A673 (cell line): ENCODE measurements around the gene THSD1. TPM values are rescaled to one million over a fixed set of nuclear protein-coding genes. Genes with fewer than 3 reads are reported as not detected.

Source experiments
- BruUV-seq: library from RNA; stranded (reverse); fragments of 400-500 nt; replicated peaks from 2 replicates; lab custom pipeline; 2021; lab: Mats Ljungman, UMichigan
- CTCF ChIA-PET: fragments of 300-600 bp; sonication (Branson Sonifier 250); formaldehyde crosslinking; loops from one replicate; lab custom pipeline; 2022; ENCODE audit warnings: antibody characterized with exemption; lab: Charles Lee
- POLR2A ChIA-PET: fragments of 300-600 bp; sonication (Branson Sonifier 250); formaldehyde crosslinking; loops from one replicate; lab custom pipeline; 2022; ENCODE audit warnings: antibody characterized with exemption; ENCODE audit not compliant: low non-redundant PET; lab: Charles Lee
- DNase-seq: peaks from one replicate; pipeline ENCODE4 v3.0.0-alpha.2; 2015; ENCODE audit warnings: low spot score
- H3K27ac ChIP-seq: fragments of 200-600 bp; sonication (generic); 2 replicates; pipeline ENCODE4 v1.5.1; 2016; ENCODE audit warnings: mixed run types, low read depth, mild to moderate bottlenecking, mixed read lengths, antibody characterized with exemption, low read length; ENCODE audit not compliant: poor library complexity, severe bottlenecking
- H3K27me3 ChIP-seq: fragments of 200-600 bp; sonication (generic); replicated peaks from 2 replicates; pipeline ENCODE4 v1.6.1; 2017; ENCODE audit warnings: mixed run types, low read depth, mild to moderate bottlenecking, mixed read lengths, antibody characterized with exemption, low read length; ENCODE audit not compliant: insufficient read depth, poor library complexity
- H3K36me3 ChIP-seq: fragments of 200-600 bp; sonication (generic); 2 replicates; pipeline ENCODE4 v1.6.1; 2016; ENCODE audit warnings: mixed run types, mild to moderate bottlenecking, mixed read lengths, antibody characterized with exemption, low read length; ENCODE audit not compliant: insufficient read depth, poor library complexity, severe bottlenecking
- H3K4me1 ChIP-seq: fragments of 200-600 bp; sonication (generic); 2 replicates; pipeline ENCODE4 v1.6.1; 2017; ENCODE audit warnings: mixed run types, mild to moderate bottlenecking, mixed read lengths, antibody characterized with exemption, low read length; ENCODE audit not compliant: insufficient read depth, poor library complexity, severe bottlenecking
- H3K4me3 ChIP-seq: fragments of 200-600 bp; sonication (generic); 2 replicates; pipeline ENCODE4 v1.5.1; 2016; ENCODE audit warnings: low read depth, mixed run types, mild to moderate bottlenecking, mixed read lengths, low read length; ENCODE audit not compliant: poor library complexity, severe bottlenecking
- H3K9me3 ChIP-seq: fragments of 200-600 bp; sonication (generic); 2 replicates; pipeline ENCODE4 v1.6.1; 2016; ENCODE audit warnings: mixed run types, low read depth, mild to moderate bottlenecking, mixed read lengths, antibody characterized with exemption, low read length; ENCODE audit not compliant: poor library complexity, severe bottlenecking
- EZH2 ChIP-seq: fragments of 200-600 bp; sonication (generic); IDR thresholded peaks from 2 replicates; pipeline ENCODE4 v1.6.1; 2017; ENCODE audit warnings: borderline replicate concordance, low read depth, mild to moderate bottlenecking, mixed read lengths, antibody characterized with exemption, low read length; ENCODE audit not compliant: poor library complexity, severe bottlenecking
- intact Hi-C: fragments of 100-400 bp; cut with micrococcal nuclease; formaldehyde crosslinking; loops from one replicate; pipeline ENCODE4 v1.10.0; 2022; ENCODE audit not compliant: unreplicated experiment
- total RNA-seq: library from RNA; stranded (reverse); gene quantifications from 2 replicates; pipeline ENCODE4 v1.2.3, GENCODE V29; 2021
- TF ChIP-seq, protein P1 (sequence below): fragments of 300-800, 200-600 bp; sonication (generic); conservative IDR thresholded peaks from 2 replicates; pipeline ENCODE4 v1.5.1; 2017; ENCODE audit warnings: low read depth, mild to moderate bottlenecking, antibody characterized with exemption, low read length, moderate library complexity, mixed read lengths

THSD1 gene
- total RNA-seq, 1 experiment from 2014 or later, result 0.13 TPM

DNA sequence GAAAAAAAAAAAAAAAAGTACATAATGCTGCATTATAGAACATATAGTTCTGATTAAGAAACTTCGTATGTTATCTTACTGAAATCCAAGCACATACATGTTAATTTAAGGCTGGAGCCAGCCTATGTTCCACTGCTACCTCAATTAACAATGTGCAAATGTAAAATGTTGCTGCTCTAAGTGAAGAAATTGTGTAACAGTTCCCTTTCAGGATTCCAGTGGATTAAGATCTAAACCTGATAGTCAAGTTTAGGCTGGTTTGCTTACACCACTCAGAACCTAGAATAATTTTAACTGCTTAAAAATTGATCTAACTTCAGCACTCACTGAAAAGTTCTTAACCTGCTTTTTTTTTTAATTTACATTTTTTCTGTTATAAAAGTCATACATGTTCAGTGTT lies 40.3 kb upstream of the THSD1 start:
- intact Hi-C loops, result no loop called here
- Histone ChIP-seq H3K36me3 (peaks cover 4% of the 10 kb centered on the region), H3K27me3 (no peaks in the 10 kb centered on the region), H3K4me1 (peaks cover 13% of the 10 kb centered on the region), H3K4me3 (no peak overlapping the region), H3K9me3 (no peaks in the 10 kb centered on the region), H3K27ac (no peak overlapping the region)
- ChIA-PET CTCF (no interaction called here), POLR2A (no interaction called here)
- no peak for TF ChIP-seq EZH2
- TF ChIP-seq, protein P1, sequence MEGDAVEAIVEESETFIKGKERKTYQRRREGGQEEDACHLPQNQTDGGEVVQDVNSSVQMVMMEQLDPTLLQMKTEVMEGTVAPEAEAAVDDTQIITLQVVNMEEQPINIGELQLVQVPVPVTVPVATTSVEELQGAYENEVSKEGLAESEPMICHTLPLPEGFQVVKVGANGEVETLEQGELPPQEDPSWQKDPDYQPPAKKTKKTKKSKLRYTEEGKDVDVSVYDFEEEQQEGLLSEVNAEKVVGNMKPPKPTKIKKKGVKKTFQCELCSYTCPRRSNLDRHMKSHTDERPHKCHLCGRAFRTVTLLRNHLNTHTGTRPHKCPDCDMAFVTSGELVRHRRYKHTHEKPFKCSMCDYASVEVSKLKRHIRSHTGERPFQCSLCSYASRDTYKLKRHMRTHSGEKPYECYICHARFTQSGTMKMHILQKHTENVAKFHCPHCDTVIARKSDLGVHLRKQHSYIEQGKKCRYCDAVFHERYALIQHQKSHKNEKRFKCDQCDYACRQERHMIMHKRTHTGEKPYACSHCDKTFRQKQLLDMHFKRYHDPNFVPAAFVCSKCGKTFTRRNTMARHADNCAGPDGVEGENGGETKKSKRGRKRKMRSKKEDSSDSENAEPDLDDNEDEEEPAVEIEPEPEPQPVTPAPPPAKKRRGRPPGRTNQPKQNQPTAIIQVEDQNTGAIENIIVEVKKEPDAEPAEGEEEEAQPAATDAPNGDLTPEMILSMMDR, result no peak
- BruUV-seq, result no TSS peak
- DNase-seq, result peak; percentile 20

DNA sequence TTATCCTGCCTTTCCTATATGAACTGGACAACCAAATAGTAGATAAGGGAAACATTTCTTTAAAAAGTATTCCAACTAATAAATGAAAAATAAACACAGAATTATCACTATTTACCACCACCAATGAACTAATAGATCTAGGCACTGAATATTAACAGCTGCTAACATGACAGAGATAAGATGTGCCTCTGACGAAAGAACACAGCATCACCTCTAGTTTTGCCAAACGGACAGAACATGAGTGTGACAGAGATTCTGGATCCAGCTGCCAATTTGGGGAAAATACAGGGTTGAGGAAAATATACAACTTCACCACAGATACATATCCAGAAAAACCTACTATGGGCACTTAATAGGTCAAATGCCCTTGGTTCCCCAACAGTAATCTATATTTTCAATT lies 26.5 kb upstream of the THSD1 start:
- POLR2A ChIA-PET, result no interaction called here
- intact Hi-C loops, result no loop called here

DNA sequence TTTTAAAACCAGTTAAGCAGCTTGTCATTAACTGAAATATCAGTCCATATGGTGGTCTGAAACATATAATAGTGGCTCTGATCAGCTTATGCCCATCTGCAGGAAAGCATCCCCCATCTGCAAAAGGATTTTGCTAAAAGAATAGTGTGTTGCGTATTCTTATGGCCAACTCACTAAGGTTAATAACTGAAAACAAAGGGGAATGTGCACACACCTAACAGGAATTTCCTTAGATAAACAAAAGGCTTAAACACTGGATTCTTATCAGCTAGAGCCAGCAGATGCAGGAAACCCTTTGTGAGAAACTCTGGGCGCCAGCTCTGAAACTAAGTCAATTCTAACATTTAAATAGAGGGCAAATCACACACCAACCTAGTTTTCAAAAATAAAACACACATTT lies 22.3 kb upstream of the THSD1 start:
- ChIA-PET POLR2A (no interaction called here), CTCF (no interaction called here)
- H3K36me3 ChIP-seq, result peaks cover 38% of the 10 kb centered on the region
- H3K27me3 ChIP-seq, result no peaks in the 10 kb centered on the region
- no peak overlapping the region for H3K27ac ChIP-seq
- intact Hi-C loops, result no loop called here
- no peak overlapping the region for H3K4me3 ChIP-seq
- DNase-seq, result no peak
- H3K9me3 ChIP-seq, result no peaks in the 10 kb centered on the region
- H3K4me1 ChIP-seq, result no peaks in the 10 kb centered on the region
- no peak for TF ChIP-seq EZH2
- TF ChIP-seq, protein P1, result no peak
- BruUV-seq, result no TSS peak

More for the DNA sequence above, 26.5 kb upstream of the THSD1 start:
- no peaks in the 10 kb centered on the region for H3K9me3 ChIP-seq
- no peak for TF ChIP-seq EZH2
- TF ChIP-seq, protein P1, result no peak
- H3K27me3 ChIP-seq, result no peaks in the 10 kb centered on the region
- no peak overlapping the region for H3K27ac ChIP-seq
- CTCF ChIA-PET, result no interaction called here
- no peak overlapping the region for H3K4me3 ChIP-seq
- DNase-seq, result no peak
- BruUV-seq, result no TSS peak
- no peaks in the 10 kb centered on the region for H3K4me1 ChIP-seq
- peaks cover 52% of the 10 kb centered on the region for H3K36me3 ChIP-seq
